SH-SY5Y (cell line): ENCODE results near the gene NGEF.

ENCODE experiments used
- GATA2 ChIP-seq: IDR thresholded peaks from 2 replicates; pipeline ENCODE4 v1.6.1; 2011; ENCODE audit warnings: mild to moderate bottlenecking, low read depth, low read length
- GATA3 ChIP-seq: IDR thresholded peaks from 2 replicates; pipeline ENCODE4 v1.6.1; 2011; ENCODE audit warnings: low read depth, mild to moderate bottlenecking, low read length, moderate library complexity

DNA sequence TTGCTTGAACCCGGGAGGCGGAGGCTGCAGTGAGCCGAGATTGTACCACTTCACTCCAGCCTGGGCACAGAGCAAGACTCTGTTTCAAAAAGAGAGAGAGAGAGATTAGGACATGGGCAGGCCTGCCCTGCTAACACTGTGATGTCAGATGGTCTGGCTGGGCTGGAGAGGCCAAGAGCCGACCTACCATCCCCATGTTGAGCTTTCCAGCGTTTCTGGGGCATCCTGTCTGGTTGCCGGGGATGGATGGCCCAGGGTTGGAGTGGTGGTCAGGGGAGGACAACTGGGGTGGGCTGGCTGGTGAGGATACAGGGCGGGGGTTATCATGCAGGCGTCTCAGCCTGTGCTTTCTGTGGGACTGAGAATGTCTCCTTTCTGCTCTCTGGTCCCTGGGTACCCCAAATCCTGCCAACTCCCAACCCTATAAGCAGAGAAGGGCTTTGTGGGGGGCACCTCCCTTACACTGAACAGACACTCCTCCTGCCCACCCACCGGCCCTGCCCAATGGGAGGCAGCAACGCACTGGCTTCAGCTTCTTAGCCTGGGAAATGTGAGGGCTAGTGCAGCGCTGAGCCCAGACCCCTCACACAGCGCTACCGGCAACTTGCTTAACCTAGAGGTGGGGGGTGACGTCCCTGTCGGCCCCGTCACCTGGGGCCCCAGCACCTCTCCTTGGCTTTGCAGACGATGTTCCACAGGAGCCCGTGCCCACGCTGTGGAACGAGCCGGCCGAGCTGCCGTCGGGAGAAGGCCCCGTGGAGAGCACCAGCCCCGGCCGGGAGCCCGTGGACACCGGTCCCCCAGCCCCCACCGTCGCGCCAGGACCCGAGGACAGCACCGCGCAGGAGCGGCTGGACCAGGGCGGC is 137.6 kb downstream of the NGEF start:
- no peak for TF ChIP-seq GATA2
- no peak for TF ChIP-seq GATA3
